ENCODE measurements around the gene PTPN4.

The PTPN4 gene

GRCh38 chr2:119758881-119759450 is 756 bp upstream of the PTPN4 start:
- peak; percentile 12 for DNase-seq
- in situ Hi-C loops (cut with MboI; ENCODE audit: low pct_unique_long_range_greater_than_20kb, low sequenced_read_pairs), result no loop called here

GRCh38 chr2:119760237-119760955 is 674 bp downstream of the PTPN4 start:
- in situ Hi-C loops (cut with MboI; ENCODE audit: low pct_unique_long_range_greater_than_20kb, low sequenced_read_pairs), result no loop called here
- peak; percentile 36 for DNase-seq

- in situ Hi-C loops (cut with MboI; ENCODE audit: low pct_unique_long_range_greater_than_20kb, low sequenced_read_pairs), result no loop called here
- no peak for DNase-seq
Measured at GRCh38 chr2:119760956-119761275, 1.2 kb downstream of the PTPN4 start.

DNA sequence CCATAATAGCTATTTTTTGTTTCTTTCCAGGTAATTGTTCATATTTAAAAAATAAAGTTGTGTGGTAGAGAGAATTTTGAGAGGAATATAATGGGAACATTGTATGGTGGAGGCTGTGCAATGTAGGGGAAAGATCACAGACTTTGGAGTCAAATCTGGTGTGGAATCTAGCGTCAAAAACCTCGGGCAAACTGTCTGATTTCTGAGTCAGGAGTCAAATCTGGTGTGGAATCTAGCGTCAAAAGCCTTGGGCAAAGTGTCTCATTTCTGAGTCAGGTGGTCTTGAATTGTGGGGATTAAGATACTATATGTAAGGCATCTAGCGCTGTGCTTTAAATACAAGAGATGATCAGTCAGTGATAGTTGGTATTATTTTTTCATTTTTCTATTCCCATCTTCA is 5.1 kb downstream of the PTPN4 start:
- no peak for DNase-seq
- in situ Hi-C loops (cut with MboI; ENCODE audit: low pct_unique_long_range_greater_than_20kb, low sequenced_read_pairs), result no loop called here

- in situ Hi-C loops (cut with MboI; ENCODE audit: low pct_unique_long_range_greater_than_20kb, low sequenced_read_pairs), result no loop called here
- no peak for DNase-seq
Measured at GRCh38 chr2:119765433-119766002, 5.8 kb downstream of the PTPN4 start.

- in situ Hi-C loops (cut with MboI; ENCODE audit: low pct_unique_long_range_greater_than_20kb, low sequenced_read_pairs), result no loop called here
- no peak for DNase-seq
Measured at GRCh38 chr2:119766944-119767343, 7.2 kb downstream of the PTPN4 start.

DNA sequence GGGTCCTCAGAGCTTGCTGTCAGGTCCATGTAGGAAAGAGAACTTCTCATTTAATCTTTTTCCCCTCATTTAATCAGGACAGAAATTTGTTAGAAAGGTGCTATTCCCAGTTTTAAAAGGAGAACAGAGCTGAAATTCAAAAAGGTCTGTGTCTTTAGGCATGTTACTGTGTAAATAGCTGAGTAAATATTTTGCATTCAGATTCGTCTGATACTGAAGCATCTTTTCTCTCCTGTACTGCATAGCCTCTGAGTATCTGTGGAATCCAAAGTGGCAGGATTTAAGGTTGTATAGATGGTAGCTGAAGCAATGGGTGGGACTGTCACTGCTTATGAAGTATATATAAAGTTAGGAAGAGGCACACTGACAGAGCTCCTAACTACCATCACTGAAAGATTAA is 9.0 kb downstream of the PTPN4 start:
- DNase-seq, result no peak
- in situ Hi-C loops (cut with MboI; ENCODE audit: low pct_unique_long_range_greater_than_20kb, low sequenced_read_pairs), result no loop called here

DNA sequence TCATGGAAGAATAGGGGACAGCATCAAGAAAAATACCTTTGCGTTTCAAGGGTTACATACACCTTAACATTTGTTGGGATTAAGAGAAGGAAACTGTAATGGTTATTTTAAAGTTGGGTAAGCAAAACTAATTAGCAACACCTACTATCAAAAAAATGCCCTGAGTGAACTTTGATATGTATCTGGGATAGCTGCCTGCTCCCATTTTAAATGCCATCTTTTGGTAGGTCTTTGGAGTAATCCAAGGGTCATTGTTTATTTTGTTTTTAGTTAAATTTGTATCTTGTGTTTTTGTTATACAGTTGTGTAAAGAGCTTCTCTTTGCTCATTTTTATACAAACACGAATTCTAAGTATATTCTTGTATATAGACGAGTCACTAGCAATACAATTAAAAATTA is 9.9 kb downstream of the PTPN4 start:
- DNase-seq, result no peak
- in situ Hi-C loops (cut with MboI; ENCODE audit: low pct_unique_long_range_greater_than_20kb, low sequenced_read_pairs), result no loop called here

GRCh38 chr2:119771331-119771730 is 11.6 kb downstream of the PTPN4 start:
- no peak for DNase-seq
- in situ Hi-C loops (cut with MboI; ENCODE audit: low pct_unique_long_range_greater_than_20kb, low sequenced_read_pairs), result no loop called here

GRCh38 chr2:119772128-119772527 is 12.4 kb downstream of the PTPN4 start:
- in situ Hi-C loops (cut with MboI; ENCODE audit: low pct_unique_long_range_greater_than_20kb, low sequenced_read_pairs), result no loop called here
- DNase-seq, result no peak

GRCh38 chr2:119772767-119773166 is 13.0 kb downstream of the PTPN4 start:
- in situ Hi-C loops (cut with MboI; ENCODE audit: low pct_unique_long_range_greater_than_20kb, low sequenced_read_pairs), result no loop called here
- DNase-seq, result no peak

GRCh38 chr2:119774026-119774425 is 14.3 kb downstream of the PTPN4 start:
- no peak for DNase-seq
- in situ Hi-C loops (cut with MboI; ENCODE audit: low pct_unique_long_range_greater_than_20kb, low sequenced_read_pairs), result no loop called here

DNA sequence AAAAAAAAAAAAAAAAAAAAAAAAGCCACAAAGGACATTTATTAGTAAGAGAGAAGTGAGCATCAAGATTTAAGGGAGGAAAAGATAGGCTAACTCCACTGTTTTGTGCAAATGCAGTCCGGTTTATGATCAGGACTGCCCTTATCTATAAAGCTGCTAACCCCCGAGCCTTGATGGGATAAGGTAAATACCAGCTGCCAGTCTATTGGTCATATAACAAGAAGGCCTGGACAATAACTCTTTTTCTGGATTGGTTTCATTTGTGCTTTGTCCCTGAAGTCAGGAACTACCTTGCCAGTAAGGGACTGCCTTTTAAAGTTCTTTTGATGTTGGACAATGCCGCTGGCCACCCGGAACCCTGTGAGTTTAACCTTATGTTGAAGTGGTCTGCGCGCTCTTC is 15.4 kb downstream of the PTPN4 start:
- no peak for DNase-seq
- in situ Hi-C loops (cut with MboI; ENCODE audit: low pct_unique_long_range_greater_than_20kb, low sequenced_read_pairs), result no loop called here

DNA sequence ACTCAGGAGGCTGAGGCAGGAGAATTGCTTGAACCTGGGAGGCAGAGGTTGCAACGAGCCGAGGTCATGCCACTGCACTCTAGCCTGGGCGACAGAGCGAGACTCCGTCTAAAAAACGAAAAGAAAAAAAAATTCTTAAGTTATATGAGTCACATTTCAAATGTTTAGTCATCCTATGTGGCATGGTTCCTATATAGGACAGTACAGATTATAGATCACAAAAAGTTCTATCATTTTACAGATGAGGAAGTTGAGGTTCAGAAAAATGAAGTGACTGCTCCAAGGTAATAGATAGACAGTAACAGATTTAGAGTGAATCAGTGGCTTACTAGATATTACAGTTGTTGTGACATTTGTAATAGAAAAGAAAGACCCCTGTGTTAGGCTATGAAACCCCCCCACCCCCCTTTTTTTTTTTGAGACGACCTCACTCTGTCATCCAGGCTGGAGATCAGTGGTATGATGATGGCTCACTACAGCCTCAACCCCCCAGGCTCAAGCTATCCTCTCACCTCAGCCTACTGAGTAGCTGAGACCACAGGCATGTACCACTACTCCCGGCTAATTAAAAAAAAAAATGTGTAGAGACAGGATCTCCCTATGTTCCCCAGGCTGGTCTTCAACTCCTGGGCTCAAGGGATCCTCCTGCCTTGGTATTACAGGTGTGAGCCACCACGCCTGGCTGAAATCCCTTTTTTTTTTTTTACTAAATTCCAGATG is 22.7 kb downstream of the PTPN4 start:
- in situ Hi-C loops (cut with MboI; ENCODE audit: low pct_unique_long_range_greater_than_20kb, low sequenced_read_pairs), result no loop called here
- DNase-seq, result no peak

DNA sequence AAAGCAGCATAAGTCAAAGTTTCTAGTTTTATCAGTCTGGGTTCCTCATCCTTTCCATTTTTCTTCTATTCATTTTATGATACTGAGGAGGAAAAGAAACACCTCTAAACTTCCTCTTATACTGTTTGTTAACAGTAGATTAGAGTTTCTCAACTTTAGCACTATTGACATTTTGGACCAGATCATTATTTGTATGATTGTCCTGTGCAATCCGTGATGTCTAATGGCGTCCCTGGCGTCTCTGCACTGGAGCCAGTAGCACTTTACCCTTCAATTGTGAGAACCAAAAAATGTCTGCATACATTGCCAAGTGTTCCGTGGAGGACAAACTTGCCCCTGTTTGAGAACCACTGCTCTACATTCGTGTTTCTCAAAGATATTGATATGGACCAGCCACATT is 25.2 kb downstream of the PTPN4 start:
- in situ Hi-C loops (cut with MboI; ENCODE audit: low pct_unique_long_range_greater_than_20kb, low sequenced_read_pairs), result no loop called here
- no peak for DNase-seq

- in situ Hi-C loops (cut with MboI; ENCODE audit: low pct_unique_long_range_greater_than_20kb, low sequenced_read_pairs), result no loop called here
Measured at GRCh38 chr2:119786295-119786694, 26.6 kb downstream of the PTPN4 start.

GRCh38 chr2:119788752-119789151 is 29.0 kb downstream of the PTPN4 start:
- peak; percentile 36 for DNase-seq
- in situ Hi-C loops (cut with MboI; ENCODE audit: low pct_unique_long_range_greater_than_20kb, low sequenced_read_pairs), result no loop called here

More at GRCh38 chr2:119786295-119786694, 26.6 kb downstream of the PTPN4 start:
- no peak for DNase-seq

DNA sequence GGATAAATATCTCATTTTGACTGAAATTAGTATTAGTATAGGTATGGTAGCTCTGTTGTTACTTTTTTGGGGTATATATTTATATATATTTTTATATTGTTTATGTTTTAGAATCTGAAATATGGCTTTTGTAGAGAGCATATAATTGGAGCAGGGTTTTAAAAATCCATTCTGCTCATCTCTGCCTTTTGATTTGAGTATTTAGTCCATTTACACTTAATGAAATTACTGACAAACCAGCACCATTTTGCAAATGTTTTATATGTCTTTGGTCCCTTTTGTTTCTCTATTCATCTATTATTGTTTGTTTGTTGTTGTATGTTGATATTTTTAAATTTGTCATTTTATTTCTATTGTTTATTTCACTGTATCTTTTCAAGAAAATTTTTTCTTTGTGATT is 30.7 kb downstream of the PTPN4 start:
- DNase-seq, result no peak
- in situ Hi-C loops (cut with MboI; ENCODE audit: low pct_unique_long_range_greater_than_20kb, low sequenced_read_pairs), result no loop called here

DNA sequence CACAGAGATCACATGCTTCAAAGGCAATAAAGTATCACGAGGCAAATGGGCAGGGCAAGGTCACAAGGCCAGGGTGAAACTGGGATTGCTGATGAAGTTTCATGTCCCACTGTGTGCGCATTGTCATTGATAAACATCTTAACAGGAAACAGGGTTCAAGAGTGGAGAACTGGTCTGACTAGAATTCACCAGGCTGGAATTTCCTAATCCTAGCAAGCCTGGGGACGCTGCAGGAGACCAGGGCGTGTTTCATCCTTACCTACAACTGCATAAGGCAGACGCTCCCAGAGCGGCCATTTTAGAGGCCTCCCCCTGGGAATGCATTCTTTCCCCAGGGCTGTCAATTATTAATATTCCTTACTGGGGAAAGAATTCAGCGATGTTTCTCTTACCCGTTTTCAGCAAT is 33.2 kb downstream of the PTPN4 start:
- in situ Hi-C loops (cut with MboI; ENCODE audit: low pct_unique_long_range_greater_than_20kb, low sequenced_read_pairs), result no loop called here
- DNase-seq, result peak; percentile 3

GRCh38 chr2:119794237-119794636 is 34.5 kb downstream of the PTPN4 start:
- in situ Hi-C loops (cut with MboI; ENCODE audit: low pct_unique_long_range_greater_than_20kb, low sequenced_read_pairs), result no loop called here

More at GRCh38 chr2:119794237-119794636, 34.5 kb downstream of the PTPN4 start:
- no peak for DNase-seq
